WI38 (cell line): Measurements from ENCODE around the gene KLF4.

Experiments
- H3K4me3 ChIP-seq: 2 replicates; pipeline ENCODE4 v1.5.1; 2011; ENCODE audit warnings: low read depth, mild to moderate bottlenecking, control low read depth, low read length
- CTCF ChIP-seq: IDR thresholded peaks from 2 replicates; pipeline ENCODE4 v1.5.1; 2012; ENCODE audit warnings: low read depth, mild to moderate bottlenecking, control low read depth, low read length

The KLF4 gene

GRCh38 chr9:107472581-107473340 is 16.8 kb downstream of the KLF4 start:
- no peak overlapping the region for H3K4me3 ChIP-seq
- TF ChIP-seq CTCF, result no peak

GRCh38 chr9:107471552-107471951 is 18.0 kb downstream of the KLF4 start:
- no peak for TF ChIP-seq CTCF
- H3K4me3 ChIP-seq, result no peak overlapping the region

GRCh38 chr9:107467416-107467815 is 22.2 kb downstream of the KLF4 start:
- no peak for TF ChIP-seq CTCF
- no peak overlapping the region for H3K4me3 ChIP-seq

- no peak for TF ChIP-seq CTCF
- H3K4me3 ChIP-seq, result no peak overlapping the region
These were observed 22.7 kb downstream of the KLF4 start for GRCh38 chr9:107466826-107467225.

- H3K4me3 ChIP-seq, result peak overlapping the region; percentile 64
- TF ChIP-seq CTCF, result peak; percentile 79
These were observed 23.8 kb downstream of the KLF4 start for GRCh38 chr9:107465467-107466451.

GRCh38 chr9:107464516-107464915 is 25.1 kb downstream of the KLF4 start:
- no peak for TF ChIP-seq CTCF
- H3K4me3 ChIP-seq, result no peak overlapping the region

- H3K4me3 ChIP-seq, result no peak overlapping the region
- no peak for TF ChIP-seq CTCF
These were observed 26.9 kb downstream of the KLF4 start for GRCh38 chr9:107462691-107463090.
